Measurements from ENCODE around the gene SCTR.

DNA sequence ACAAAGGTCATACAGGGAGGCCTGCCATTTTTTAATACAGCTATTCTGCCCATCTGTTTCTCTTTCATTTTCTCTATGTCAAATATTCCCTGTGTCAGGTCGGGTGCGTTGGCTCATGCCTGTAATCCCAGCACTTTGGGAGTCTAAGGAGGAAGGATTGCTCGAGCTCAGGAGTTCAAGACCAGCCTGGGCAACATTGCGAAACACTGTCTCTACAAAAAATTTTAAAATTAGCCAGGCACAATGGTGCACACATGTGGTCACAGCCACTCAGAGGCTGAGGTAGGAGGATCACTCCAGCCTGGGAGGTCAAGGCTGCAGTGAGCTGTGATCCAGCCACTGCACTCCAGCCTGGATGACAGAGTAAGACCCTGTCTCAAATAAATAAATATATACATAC lies 57.9 kb downstream of the SCTR start:
- TF ChIP-seq ZFP3 (CRISPR knock-in tag; IDR thresholded peaks at IDR 0.05) (no peak), ZFP30 (CRISPR knock-in tag; IDR thresholded peaks at IDR 0.05) (no peak), ZNF8 (CRISPR knock-in tag; IDR thresholded peaks at IDR 0.05) (no peak), ZNF70 (CRISPR knock-in tag; IDR thresholded peaks at IDR 0.05) (no peak), BACH2 (CRISPR knock-in tag; IDR thresholded peaks at IDR 0.05; ENCODE audit: borderline replicate concordance) (no peak), ZC3H10 (CRISPR knock-in tag; IDR thresholded peaks at IDR 0.05) (no peak)

Data from SK-N-SH treated with all-trans-retinoic acid at 6 μM for 48 hours (cell line).